Lung (tissue), 12 donors: ENCODE data around the gene MTUS2. TPM values are rescaled to one million over a fixed set of nuclear protein-coding genes. Genes with fewer than 3 reads are reported as not detected.

ENCODE experiments used
- ATAC-seq: fragments of 200-7000 bp; cut with Tn5 transposase; one replicate; pipeline ENCODE4 v1.9.1; 2020; ENCODE audit warnings: moderate number of reproducible peaks; ENCODE audit not compliant: insufficient read depth, low FRiP score
- DNase-seq, 3 donors: peaks; one replicate each; pipeline ENCODE4 v3.0.0-alpha.2; 2013 to 2017
- H3K27ac ChIP-seq, 2 donors: one replicate each; pipeline ENCODE4 v1.5.1; 2013; ENCODE audit warnings: mild to moderate bottlenecking in 2 of 2, moderate library complexity in 2 of 2, control low read depth in 1 of 2, inconsistent platforms in 1 of 2, low read depth in 1 of 2, low read length in 1 of 2
- H3K27me3 ChIP-seq, 3 donors: one replicate each; pipeline ENCODE4 v1.5.1; 2013; ENCODE audit warnings: low read length in 2 of 3; ENCODE audit not compliant: control insufficient read depth in 3 of 3, insufficient read depth in 3 of 3
- H3K36me3 ChIP-seq, 4 donors: one replicate each; pipeline ENCODE4 v1.5.1; 2013; ENCODE audit warnings: low read length in 4 of 4, mild to moderate bottlenecking in 1 of 4, moderate library complexity in 1 of 4; ENCODE audit not compliant: control insufficient read depth in 4 of 4, insufficient read depth in 4 of 4
- H3K4me1 ChIP-seq, 5 donors: one replicate each; pipeline ENCODE4 v1.5.1; 2013; ENCODE audit warnings: low read length in 5 of 5, mild to moderate bottlenecking in 2 of 5, moderate library complexity in 1 of 5; ENCODE audit not compliant: control insufficient read depth in 5 of 5, insufficient read depth in 5 of 5
- H3K4me3 ChIP-seq: one replicate; pipeline ENCODE4 v1.5.1; 2013; ENCODE audit warnings: mild to moderate bottlenecking, control low read depth, moderate library complexity
- H3K9ac ChIP-seq, 2 donors: one replicate each; pipeline ENCODE4 v1.5.1; 2013; ENCODE audit warnings: low read length in 2 of 2, control low read depth in 1 of 2; ENCODE audit not compliant: insufficient read depth in 1 of 2
- H3K9me3 ChIP-seq, 4 donors: one replicate each; pipeline ENCODE4 v1.5.1; 2013; ENCODE audit warnings: low read length in 3 of 4, mild to moderate bottlenecking in 1 of 4, moderate library complexity in 1 of 4; ENCODE audit not compliant: control insufficient read depth in 4 of 4, insufficient read depth in 3 of 4
- WGBS, 2 donors: extraction: QIAGEN DNeasy Blood & Tissue Kit; methylation state at CpG; one replicate each; pipeline ENCODE4 v1.1.7; 2013; 5-methylcytosine and 5-hydroxymethylcytosine counted together
- polyA plus RNA-seq, 2 donors: library from polyadenylated mRNA; stranded (reverse); fragments of 200-250 nt; gene quantifications; one replicate each; pipeline ENCODE4 v1.2.1, GENCODE V29; 2013
- total RNA-seq, 2 donors: library from RNA; depleted of rRNA in 1 of 2; stranded (reverse); fragments of >200 nt in 1 of 2; gene quantifications; one replicate each; pipeline ENCODE4 v1.2.1, GENCODE V29; 2014 to 2021
- TF ChIP-seq, protein P1 (sequence below): IDR thresholded peaks from 2 replicates; pipeline ENCODE4 v1.5.1; 2012; ENCODE audit warnings: mild to moderate bottlenecking; ENCODE audit errors: control extremely low read depth, extremely low read depth
- donor health status: control.
- donor health status: control.
- donor health status: Bipolar disorder and iron deficiency.
- donor health status: healthy.
- donor health status: DM: yes; HTN: yes; CAD: no.

The MTUS2 gene
- total and polyA plus RNA-seq, 4 donors, result 0.03 to 0.54 (median 0.08) TPM

DNA sequence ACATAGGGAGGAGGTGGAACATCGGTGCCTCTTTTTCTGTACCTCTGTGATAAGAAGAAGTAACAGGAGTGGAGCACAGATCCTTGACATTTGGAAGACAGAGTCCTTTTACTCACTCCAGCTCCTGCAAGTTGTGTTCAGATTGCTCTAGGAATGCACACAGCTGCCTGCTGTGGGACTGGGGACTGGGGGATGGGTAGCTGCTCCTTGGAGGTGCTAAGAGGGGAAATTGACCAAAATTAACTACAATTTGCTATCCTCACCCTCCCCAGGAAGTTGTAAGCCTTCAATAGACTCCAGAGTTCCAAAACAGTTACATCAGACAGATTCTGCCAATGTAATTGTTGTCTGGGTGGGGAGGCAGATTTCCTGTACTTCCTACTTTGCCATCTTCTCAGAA is 317.9 kb downstream of the MTUS2 start:
- ATAC-seq (no peak), DNase-seq (no peak)
- H3K4me3 ChIP-seq, result no peak overlapping the region
- H3K4me1 ChIP-seq, result no peaks in the 10 kb centered on the region
- TF ChIP-seq, protein P1, sequence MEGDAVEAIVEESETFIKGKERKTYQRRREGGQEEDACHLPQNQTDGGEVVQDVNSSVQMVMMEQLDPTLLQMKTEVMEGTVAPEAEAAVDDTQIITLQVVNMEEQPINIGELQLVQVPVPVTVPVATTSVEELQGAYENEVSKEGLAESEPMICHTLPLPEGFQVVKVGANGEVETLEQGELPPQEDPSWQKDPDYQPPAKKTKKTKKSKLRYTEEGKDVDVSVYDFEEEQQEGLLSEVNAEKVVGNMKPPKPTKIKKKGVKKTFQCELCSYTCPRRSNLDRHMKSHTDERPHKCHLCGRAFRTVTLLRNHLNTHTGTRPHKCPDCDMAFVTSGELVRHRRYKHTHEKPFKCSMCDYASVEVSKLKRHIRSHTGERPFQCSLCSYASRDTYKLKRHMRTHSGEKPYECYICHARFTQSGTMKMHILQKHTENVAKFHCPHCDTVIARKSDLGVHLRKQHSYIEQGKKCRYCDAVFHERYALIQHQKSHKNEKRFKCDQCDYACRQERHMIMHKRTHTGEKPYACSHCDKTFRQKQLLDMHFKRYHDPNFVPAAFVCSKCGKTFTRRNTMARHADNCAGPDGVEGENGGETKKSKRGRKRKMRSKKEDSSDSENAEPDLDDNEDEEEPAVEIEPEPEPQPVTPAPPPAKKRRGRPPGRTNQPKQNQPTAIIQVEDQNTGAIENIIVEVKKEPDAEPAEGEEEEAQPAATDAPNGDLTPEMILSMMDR, result no peak
- 81 to 87% methylated on average over 1 of the region's 1 CpG for WGBS, 2 donors
- H3K9ac ChIP-seq, result no peak overlapping the region
- no peak overlapping the region for H3K27ac ChIP-seq
- H3K27me3 ChIP-seq, result no peaks in the 10 kb centered on the region
- H3K36me3 ChIP-seq, result no peaks in the 10 kb centered on the region
- H3K9me3 ChIP-seq, result peaks cover 0 to 4% (median 0%) of the 10 kb centered on the region in 4 donors

DNA sequence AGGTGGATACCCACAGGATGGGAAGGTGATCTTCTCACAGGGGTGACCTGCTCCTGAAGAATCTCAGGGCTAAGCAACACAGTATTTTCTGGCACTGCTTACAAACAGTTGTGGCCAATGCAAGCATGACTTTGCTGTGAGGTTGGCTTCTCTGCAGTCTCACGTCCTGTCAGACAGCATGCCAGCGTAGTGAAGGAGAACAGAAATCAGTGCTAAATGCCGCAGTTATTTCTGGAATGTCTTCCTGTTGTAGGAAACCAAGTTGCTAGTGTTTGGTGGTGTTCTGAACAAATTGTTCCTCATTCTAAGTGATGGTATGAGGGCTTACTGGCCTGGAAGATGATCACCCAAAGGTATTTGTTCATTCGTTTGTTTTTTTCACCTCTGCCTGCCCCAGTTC is 320.1 kb downstream of the MTUS2 start:
- Histone ChIP-seq H3K9me3 (peaks cover 0 to 4% (median 0%) of the 10 kb centered on the region in 4 donors), H3K36me3 (no peaks in the 10 kb centered on the region), H3K27ac (peak overlapping the region in 1 of 2 donors; percentile 81), H3K4me1 (no peaks in the 10 kb centered on the region), H3K27me3 (no peaks in the 10 kb centered on the region), H3K4me3 (no peak overlapping the region), H3K9ac (no peak overlapping the region)
- 13 to 22% methylated on average over 4 of the region's 4 CpGs for WGBS, 2 donors
- TF ChIP-seq, protein P1, result no peak
- ATAC-seq (no peak), DNase-seq (peak; percentile 24 to 57 (median 39))

DNA sequence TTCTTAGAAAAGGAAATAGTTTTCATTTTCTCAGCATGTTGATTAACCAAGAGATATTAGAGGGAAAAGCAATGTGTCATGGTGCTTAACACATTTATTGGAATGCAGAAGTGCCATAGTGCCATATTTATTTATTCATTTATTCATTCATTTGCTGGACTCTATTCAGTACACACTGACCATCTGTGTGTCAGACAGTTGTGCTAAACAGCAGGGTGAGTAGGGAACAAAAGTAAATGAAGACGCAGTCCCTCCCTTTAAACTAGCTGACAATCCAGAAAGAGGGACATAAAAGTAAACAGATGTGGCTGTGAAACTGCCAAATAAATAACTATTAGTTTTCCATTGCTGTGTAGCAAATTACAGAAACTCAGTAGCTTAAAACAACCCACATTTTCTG is 323.7 kb downstream of the MTUS2 start:
- H3K27ac ChIP-seq, result no peak overlapping the region
- WGBS, 2 donors, result 79 to 81% methylated on average over 1 of the region's 1 CpG
- TF ChIP-seq, protein P1, result no peak
- no peak overlapping the region for H3K9ac ChIP-seq
- ATAC-seq (no peak), DNase-seq (no peak)
- no peaks in the 10 kb centered on the region for H3K9me3 ChIP-seq
- no peaks in the 10 kb centered on the region for H3K4me1 ChIP-seq
- H3K36me3 ChIP-seq, result no peaks in the 10 kb centered on the region
- no peaks in the 10 kb centered on the region for H3K27me3 ChIP-seq
- no peak overlapping the region for H3K4me3 ChIP-seq

DNA sequence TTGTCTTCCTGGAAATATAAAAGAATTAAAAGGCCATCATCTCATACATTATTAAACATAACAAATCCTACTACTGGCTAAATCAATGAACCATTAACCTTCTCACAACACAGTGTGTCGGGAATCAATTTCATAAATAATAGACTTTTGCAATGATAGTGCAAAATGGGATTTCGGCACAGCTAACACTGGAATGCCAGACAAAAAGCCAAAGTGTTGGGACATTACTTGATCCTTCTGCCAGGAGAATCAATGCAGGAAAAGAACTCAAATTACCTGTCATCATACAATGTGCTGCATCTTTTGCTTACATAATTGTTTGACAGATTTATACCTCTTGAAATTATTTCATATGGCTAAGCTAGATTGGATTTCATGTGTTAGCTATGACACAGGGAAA is 334.3 kb downstream of the MTUS2 start:
- 84 to 95% methylated on average over 2 of the region's 2 CpGs for WGBS, 2 donors
- H3K4me3 ChIP-seq, result no peak overlapping the region
- no peaks in the 10 kb centered on the region for H3K27me3 ChIP-seq
- H3K9ac ChIP-seq, result no peak overlapping the region
- no peak for ATAC-seq
- H3K36me3 ChIP-seq, result no peaks in the 10 kb centered on the region
- no peak overlapping the region for H3K27ac ChIP-seq
- H3K4me1 ChIP-seq, result no peaks in the 10 kb centered on the region
- H3K9me3 ChIP-seq, result peaks cover 0 to 5% (median 0%) of the 10 kb centered on the region in 4 donors
- TF ChIP-seq, protein P1, result no peak
- no peak for DNase-seq
